H54 (cell line): ENCODE measurements around the gene ATG9A.
"Not testable (repeated sequence)": the region's sequence is repeated elsewhere in the genome, so short reads cannot be mapped to it uniquely, and the experiment has no call there.

Experiments
- DNase-seq: peaks from one replicate; pipeline ENCODE4 v3.0.0; 2011; ENCODE audit warnings: low spot score, mixed read lengths; ENCODE audit not compliant: insufficient read length
- FAIRE-seq: peaks from 3 replicates; lab custom pipeline; 2011; peaks lifted over from hg19 to GRCh38; lab: Jason Lieb, UNC
- POLR2A ChIP-seq: IDR thresholded peaks from 2 replicates; pipeline ENCODE4 v1.6.1; 2011; ENCODE audit warnings: low read depth, mild to moderate bottlenecking, low read length

The ATG9A gene

GRCh38 chr2:219266232-219266631, 36.8 kb upstream of the ATG9A start:
- no peak for FAIRE-seq
- no peak for TF ChIP-seq POLR2A
- DNase-seq, result no peak

- FAIRE-seq (no peak), DNase-seq (no peak)
Observed at GRCh38 chr2:219261024-219261855, 31.8 kb upstream of the ATG9A start.

GRCh38 chr2:219258942-219259341, 29.5 kb upstream of the ATG9A start:
- FAIRE-seq, result not testable (repeated sequence)

More at GRCh38 chr2:219261024-219261855, 31.8 kb upstream of the ATG9A start:
- no peak for TF ChIP-seq POLR2A

GRCh38 chr2:219254590-219255201, 25.3 kb upstream of the ATG9A start:
- no peak for TF ChIP-seq POLR2A
- no peak for DNase-seq
- FAIRE-seq, result no peak

More at GRCh38 chr2:219258942-219259341, 29.5 kb upstream of the ATG9A start:
- DNase-seq, result not testable (repeated sequence)

GRCh38 chr2:219253753-219254589, 24.5 kb upstream of the ATG9A start, which contains the start of gene TUBA4A:
TSS of gene TUBA4A (minus strand) at chr2:219253918. CDS start at chr2:219253858, 60 bp downstream.
- TF ChIP-seq POLR2A, result peak; percentile 96
- DNase-seq (peak; percentile 78), FAIRE-seq (no peak)

- no peak; the same call in 1 of the 2 replicates for TF ChIP-seq POLR2A
- DNase-seq (no peak), FAIRE-seq (no peak)
Observed at GRCh38 chr2:219252900-219253752, 23.7 kb upstream of the ATG9A start, which contains the start of gene TUBA4B. TSS of gene TUBA4B (plus strand) at chr2:219253243. CDS start at chr2:219253408, 165 bp downstream.

GRCh38 chr2:219252570-219252899, 23.1 kb upstream of the ATG9A start:
- FAIRE-seq (no peak), DNase-seq (no peak)
- TF ChIP-seq POLR2A, result no peak

- no peak for DNase-seq
- no peak for TF ChIP-seq POLR2A
- FAIRE-seq, result no peak
Observed at GRCh38 chr2:219252084-219252483, 22.6 kb upstream of the ATG9A start.

GRCh38 chr2:219251656-219252055, 22.2 kb upstream of the ATG9A start:
- DNase-seq (no peak), FAIRE-seq (no peak)
- no peak for TF ChIP-seq POLR2A

- no peak for TF ChIP-seq POLR2A
- FAIRE-seq (no peak), DNase-seq (no peak)
Observed at GRCh38 chr2:219250049-219250781, 20.8 kb upstream of the ATG9A start.

GRCh38 chr2:219249203-219249980, 20.0 kb upstream of the ATG9A start:
- peak; percentile 61 for DNase-seq
- FAIRE-seq, result peak; percentile 50
- no peak for TF ChIP-seq POLR2A

- FAIRE-seq (no peak), DNase-seq (no peak)
- no peak for TF ChIP-seq POLR2A
Observed at GRCh38 chr2:219248845-219249202, 19.4 kb upstream of the ATG9A start.
